GM19328 (cell line): Measurements from ENCODE around the gene STEAP1B.
"Not testable (repeated sequence)": the region's sequence is repeated elsewhere in the genome, so short reads cannot be mapped to it uniquely, and the experiment has no call there.

Experiments used
- ATAC-seq: cut with Tn5 transposase; IDR thresholded peaks from one replicate; pipeline ENCODE4 v1.9.1; 2021; ENCODE audit warnings: mild to moderate bottlenecking, moderate library complexity; ENCODE audit not compliant: unreplicated experiment

The STEAP1B gene

GRCh38 chr7:22433165-22433700 is 66.8 kb downstream of the STEAP1B start:
- ATAC-seq = not testable (repeated sequence)

GRCh38 chr7:22432203-22432718 is 67.7 kb downstream of the STEAP1B start:
- ATAC-seq = no peak

GRCh38 chr7:22430457-22430856 is 69.5 kb downstream of the STEAP1B start:
- no peak for ATAC-seq

- no peak for ATAC-seq
Measured at GRCh38 chr7:22429386-22429785, 70.6 kb downstream of the STEAP1B start.

GRCh38 chr7:22427855-22428254 is 72.1 kb downstream of the STEAP1B start:
- ATAC-seq = no peak

GRCh38 chr7:22427104-22427503 is 72.9 kb downstream of the STEAP1B start:
- no peak for ATAC-seq

- ATAC-seq = no peak
Measured at GRCh38 chr7:22426463-22427094, 73.4 kb downstream of the STEAP1B start.

- no peak for ATAC-seq
Measured at GRCh38 chr7:22425361-22425760, 74.6 kb downstream of the STEAP1B start.

- ATAC-seq = no peak
Measured at GRCh38 chr7:22422831-22423615, 77.0 kb downstream of the STEAP1B start.

- no peak for ATAC-seq
Measured at GRCh38 chr7:22420973-22421635, 78.9 kb downstream of the STEAP1B start.

GRCh38 chr7:22420008-22420407 is 80.0 kb downstream of the STEAP1B start:
- ATAC-seq = no peak

GRCh38 chr7:22419488-22419887 is 80.5 kb downstream of the STEAP1B start:
- ATAC-seq = no peak

- ATAC-seq = no peak
Measured at GRCh38 chr7:22418251-22419046, 81.5 kb downstream of the STEAP1B start.

GRCh38 chr7:22417841-22418240 is 82.1 kb downstream of the STEAP1B start:
- ATAC-seq = no peak

GRCh38 chr7:22417349-22417748 is 82.6 kb downstream of the STEAP1B start:
- ATAC-seq = no peak

- ATAC-seq = no peak
Measured at GRCh38 chr7:22414424-22414823, 85.6 kb downstream of the STEAP1B start.

GRCh38 chr7:22413211-22413610 is 86.8 kb downstream of the STEAP1B start:
- no peak for ATAC-seq

GRCh38 chr7:22411977-22412693 is 87.9 kb downstream of the STEAP1B start:
- no peak for ATAC-seq

GRCh38 chr7:22406715-22407114 is 93.3 kb downstream of the STEAP1B start:
- ATAC-seq = no peak

GRCh38 chr7:22404421-22405023 is 95.5 kb downstream of the STEAP1B start:
- no peak for ATAC-seq
